HL-60/S4 treated with phorbol 12-myristate 13-acetate at 8.2 ng/mL for 4 days and 3 days (cell line): Measurements from ENCODE around the gene CRB3.
"Not testable (repeated sequence)": the region's sequence is repeated elsewhere in the genome, so short reads cannot be mapped to it uniquely, and the experiment has no call there.

Experiments used
- in situ Hi-C: fragments of 300-500 bp; cut with MboI; formaldehyde crosslinking; loops from 2 replicates; pipeline ENCODE4 v1.15.0; 2022; ENCODE audit warnings: low sequenced_read_pairs

Gene CRB3, protein sequence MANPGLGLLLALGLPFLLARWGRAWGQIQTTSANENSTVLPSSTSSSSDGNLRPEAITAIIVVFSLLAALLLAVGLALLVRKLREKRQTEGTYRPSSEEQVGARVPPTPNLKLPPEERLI

DNA sequence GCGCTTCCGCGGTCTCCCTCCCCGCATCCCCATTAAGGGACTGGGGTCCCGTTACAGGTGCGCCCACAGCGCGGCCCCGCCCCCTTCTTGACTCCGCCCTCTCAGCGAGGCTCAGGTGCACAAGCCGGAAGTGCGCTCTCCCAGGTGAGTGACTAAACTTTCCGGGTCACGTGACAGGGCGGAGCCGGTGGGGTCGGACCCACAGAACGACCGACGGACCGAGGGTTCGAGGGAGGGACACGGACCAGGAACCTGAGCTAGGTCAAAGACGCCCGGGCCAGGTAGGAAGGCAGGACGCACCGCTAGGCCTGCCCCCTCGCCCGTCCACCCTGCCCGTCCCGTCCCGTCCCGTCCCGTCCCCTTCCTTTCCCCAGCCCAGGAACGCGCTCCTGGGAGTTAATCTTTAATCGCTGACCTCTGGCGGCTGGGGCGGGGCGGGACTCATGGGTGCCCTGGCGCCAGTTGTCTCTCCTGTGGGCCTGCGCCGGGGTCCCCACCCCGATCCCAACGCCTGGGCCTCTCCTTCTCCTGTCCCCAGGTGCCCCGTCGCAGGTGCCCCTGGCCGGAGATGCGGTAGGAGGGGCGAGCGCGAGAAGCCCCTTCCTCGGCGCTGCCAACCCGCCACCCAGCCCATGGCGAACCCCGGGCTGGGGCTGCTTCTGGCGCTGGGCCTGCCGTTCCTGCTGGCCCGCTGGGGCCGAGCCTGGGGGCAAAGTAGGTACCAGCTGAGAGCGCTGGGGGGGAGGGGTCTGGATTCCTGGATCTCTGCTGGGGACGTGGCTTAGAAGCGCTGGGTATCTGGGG lies at the start of gene CRB3:
Gene CRB3 (plus strand): TSS at position 202 of the 804 bp plus-strand sequence. CDS start 431 bp downstream, at position 633.
- in situ Hi-C loops, result no loop called here

DNA sequence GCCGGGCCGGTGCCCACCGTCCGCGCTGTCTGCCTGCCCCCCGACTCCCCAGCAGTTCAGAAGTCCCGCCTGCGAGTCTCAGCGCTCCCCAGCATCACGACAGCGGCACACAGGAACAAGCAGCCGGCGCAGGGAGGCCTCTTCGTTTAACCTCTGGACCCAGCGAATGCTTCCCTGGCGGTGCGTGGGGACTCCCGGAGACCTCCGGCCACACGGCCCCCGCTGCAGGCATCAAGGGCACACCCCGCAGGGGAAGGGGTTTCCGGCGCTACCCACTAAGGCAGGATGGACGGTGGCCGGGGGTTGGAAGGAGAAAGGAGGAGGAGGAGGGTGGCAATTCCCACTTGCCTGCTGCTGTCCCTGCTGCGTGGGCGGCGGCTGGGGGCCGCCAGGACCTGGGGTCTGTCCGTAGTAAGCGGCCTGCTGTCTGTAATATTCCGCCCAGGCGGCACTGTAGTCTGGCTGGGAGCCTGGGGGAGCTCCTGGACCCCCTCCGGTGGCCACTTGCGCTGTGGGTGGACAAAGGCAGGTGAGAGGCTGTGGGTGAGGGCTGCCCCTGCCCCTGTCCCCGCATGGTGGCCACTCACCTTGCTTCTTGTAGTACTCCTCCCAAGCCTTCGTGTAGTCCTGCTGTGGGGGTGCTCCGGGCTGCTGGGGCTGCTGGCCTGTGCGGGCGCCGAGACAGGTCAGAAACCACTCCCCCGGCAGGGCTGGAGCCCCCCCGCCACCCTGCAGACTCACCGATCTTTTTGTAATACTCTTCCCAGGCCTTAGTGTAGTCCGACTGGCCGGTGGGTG lies 49.1 kb upstream of the CRB3 start:
- in situ Hi-C loops, result no loop called here

DNA sequence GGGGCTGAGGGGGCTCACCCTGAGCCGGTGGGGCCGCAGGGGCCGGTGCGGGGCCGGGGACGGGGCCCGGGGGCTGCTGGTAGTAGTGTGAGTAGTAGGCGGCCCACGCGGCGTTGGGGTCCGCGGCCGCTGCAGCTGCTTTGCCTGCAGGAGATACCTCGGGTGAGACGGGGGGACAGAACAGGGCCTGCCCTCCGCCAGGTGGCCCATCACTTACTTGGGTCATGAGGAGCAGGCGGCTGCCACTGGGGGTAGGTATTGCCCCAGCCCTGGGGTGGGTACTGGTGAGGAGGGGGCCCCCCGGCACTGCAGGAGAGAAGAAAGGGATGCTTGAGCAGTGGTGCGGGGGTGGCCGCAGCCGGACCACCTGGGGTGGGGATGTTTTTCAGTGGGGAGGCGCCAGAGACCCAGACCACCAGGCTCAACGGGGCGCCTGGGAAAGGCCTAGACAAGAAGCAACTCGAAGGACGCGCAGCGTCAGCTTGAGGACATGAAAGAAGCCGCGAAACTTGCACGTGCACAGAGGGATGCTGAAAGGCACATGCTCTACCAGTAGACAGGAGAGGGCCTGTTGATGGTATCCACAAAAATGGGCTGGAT lies 48.4 kb upstream of the CRB3 start:
- in situ Hi-C loops, result no loop called here

DNA sequence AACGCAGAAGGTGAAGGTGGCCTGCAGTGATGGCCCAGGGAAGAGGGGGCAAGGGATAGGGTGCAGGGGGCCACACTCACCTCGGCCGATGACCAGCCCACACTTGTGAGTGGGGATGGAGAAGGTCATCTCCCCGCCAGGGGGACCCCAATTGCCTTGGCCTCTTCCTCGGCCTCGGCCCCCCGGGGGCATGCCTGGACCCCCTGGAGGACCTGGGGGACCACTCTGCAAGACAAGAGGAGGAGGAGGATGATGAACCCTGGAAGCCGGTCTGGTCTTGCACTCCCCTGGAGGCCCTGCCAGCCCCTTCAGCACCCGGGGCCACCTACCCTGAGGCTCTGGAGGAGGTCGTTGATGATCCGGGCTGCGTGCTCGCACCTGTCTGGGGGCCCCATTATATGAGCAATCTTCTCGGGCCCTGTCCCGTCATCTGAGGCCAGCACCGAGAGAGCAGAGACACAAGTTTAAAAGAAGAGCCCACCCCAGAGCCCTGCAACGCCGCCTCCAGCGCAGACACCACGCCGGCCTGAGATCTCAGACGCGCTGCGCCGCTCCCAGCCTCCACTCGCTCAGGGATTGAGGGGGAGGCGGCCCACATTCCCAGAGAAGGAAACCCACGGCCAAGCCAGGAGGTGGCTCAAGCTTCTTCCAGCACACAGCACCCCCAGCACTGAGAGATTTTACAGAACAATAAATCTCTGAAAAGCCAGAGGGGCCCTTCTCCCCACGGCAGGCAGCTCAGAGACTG lies 47.2 kb upstream of the CRB3 start:
- in situ Hi-C loops, result no loop called here

DNA sequence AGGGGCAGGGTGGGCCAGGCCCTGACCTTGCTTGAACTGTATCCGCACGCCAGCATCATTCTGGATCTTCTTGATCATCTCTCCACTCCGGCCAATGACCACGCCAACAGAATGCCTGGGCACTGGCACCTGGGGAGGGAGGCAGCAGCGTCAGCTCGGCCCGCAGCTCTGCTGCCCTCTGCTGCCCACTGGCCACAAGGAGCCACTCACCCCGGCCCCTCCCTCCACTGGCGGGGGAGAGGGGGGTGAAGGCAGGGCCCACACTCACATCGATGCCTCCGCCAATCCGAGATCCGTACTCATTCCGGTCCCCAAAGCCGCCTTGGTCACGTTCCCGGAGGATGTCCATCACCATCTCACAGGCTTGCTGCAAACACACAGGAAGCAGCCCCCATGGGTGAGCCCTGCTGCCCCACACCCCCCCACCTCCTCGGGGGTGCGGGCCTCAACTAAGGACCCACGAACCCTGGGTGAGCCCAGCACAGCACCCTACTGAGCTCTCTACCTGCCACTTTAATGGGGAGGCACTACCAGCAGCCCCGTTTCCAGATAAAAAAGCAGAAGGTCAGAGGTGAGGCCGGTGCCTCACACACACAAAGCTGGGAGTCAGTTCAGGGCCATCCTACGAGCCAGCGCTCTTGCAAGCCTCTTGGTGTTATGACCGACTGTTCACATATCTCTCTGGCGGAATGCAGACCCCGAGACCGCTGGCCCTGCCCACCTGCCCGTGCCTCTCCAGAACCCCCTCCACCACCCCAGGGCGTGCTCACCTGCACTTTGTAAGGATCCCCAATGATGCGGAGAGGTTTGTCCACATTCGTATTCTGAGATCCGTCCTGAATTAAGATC lies 46.1 kb upstream of the CRB3 start:
- in situ Hi-C loops, result no loop called here

DNA sequence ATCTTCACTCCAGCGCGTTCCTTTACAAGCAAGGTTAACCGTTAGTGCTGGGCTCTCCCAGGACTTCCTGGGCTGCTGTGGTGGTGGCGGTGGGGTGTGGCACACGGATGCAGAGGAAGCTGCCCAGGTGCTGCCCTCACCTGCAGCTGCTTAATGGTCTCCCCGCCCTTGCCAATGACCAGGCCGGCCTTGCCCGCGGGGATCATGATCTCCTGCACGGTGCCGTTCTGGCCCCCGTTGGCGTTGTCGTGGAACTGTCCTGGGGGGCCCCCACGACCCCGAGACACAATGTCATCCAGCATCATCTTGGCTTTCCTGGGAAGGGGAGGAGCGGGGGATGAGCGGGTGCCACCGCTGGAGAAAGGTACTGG lies 45.5 kb upstream of the CRB3 start:
- in situ Hi-C loops, result no loop called here

DNA sequence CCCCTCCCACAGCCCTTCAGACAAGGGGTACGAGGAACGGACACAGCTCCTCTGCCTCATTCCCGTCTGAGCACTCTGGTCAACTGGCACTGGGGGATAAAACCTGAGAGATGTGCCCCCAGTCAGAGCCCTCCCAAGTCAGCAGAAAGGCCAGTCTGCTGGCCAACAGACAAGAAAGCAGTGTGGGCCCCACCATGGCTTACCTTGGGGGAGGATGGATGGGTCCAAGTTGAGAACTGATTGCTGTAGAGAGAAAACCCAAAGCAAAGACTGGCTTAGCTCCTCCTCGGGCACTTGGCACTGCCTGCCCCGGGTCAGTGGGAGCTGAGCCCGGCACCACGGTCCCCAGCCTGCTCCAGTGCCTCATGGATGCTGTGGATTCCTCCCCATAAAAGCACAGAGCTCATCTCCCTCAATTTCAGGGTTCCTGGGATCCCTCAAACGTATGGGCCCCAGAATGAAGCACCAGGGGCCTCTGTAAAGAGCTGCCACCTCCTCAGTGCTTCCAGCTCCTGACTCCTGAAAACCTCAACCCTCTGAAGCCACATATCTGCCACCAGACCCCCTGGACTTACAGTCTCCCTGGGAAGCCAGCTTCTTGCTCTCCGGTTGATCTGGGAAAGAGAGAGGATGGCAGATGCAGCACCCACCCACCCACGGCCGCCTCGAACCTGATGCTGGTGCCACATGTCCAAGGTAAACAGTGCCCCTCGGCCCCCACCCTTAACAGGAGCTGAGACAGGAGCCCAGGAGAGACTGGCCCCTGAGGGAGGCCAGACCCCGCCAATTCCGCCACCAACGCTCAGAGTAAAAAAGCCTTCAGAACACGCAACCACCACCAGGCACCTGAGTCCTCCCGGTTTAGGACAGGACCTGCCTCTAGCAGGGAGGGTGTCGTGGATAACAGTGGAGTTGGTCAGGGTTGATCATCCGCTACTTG lies 42.7 kb upstream of the CRB3 start:
- in situ Hi-C loops, result no loop called here

DNA sequence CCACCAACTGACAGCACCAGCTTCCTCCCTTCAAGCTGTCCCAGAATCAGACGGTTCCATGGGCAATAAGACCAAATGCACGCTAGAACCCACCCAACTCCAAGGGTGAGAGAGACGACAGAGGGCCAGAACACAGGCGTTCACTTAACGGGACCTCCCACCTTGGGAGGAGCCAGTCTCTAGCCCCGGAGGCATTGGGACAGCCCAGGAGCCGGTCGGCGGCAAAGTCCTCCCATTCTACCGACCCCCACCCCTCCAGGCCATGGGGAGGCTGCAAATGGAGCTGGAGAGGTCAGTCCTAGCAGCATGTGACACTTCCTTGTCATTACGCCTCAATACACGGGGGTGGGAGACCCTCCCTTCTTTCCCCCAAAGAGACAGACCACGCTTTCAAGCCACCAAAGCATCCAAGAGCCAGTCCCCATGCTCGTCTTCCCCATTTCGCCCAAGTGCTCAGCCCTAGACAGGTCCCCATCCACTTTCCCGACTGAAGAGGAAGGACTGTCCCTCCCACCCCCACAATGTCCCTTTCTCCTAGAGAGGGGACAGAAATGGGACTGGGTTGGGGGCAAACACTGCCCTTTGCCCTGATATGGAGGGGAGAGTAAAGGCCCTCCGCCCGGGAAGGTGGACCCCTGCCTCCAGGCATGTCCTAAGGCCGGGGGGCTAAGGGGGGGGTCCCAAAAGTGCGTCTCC lies 40.4 kb upstream of the CRB3 start:
- in situ Hi-C loops, result no loop called here

DNA sequence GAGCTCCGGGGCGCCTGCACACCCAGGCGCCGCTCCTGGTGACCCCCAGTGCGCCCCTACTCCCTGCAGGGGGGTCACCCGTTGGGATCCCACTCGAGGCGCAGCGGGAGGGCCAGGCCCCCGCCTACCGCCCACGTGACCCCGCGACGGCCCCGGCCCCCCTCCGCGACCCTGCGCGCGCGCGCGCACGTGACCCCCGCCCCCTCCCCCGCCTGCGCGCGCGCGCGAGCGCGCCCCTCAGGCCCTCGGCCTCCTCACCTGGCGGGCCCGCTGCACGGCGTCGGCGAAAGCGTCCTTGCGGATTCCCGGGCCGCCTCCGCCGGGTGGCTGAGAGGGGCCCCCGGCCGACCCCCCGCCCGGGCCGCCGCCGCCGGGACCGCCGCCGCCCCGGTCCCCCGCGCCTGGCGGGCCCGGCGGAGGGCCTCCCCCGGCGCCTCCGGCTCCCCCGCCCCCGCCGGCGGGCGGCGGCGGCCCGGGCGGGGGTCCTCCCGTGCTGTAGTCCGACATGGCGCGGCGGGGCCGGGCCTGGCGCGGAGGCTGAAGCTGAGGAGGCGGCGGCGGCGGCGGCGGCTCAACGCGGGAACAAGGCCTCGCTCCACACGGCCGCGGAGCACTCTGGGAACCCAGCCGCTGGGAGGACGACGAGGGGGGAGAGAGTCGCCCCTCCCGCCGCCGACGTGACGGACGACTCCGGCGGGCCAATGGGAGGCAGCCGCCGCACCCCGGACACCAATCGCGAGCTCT lies 39.7 kb upstream of the CRB3 start, which contains the start of gene KHSRP:
Gene KHSRP (minus strand): TSS at position 617 of the 744 bp plus-strand sequence. CDS start 110 bp downstream, at position 507.
- in situ Hi-C loops, result no loop called here

DNA sequence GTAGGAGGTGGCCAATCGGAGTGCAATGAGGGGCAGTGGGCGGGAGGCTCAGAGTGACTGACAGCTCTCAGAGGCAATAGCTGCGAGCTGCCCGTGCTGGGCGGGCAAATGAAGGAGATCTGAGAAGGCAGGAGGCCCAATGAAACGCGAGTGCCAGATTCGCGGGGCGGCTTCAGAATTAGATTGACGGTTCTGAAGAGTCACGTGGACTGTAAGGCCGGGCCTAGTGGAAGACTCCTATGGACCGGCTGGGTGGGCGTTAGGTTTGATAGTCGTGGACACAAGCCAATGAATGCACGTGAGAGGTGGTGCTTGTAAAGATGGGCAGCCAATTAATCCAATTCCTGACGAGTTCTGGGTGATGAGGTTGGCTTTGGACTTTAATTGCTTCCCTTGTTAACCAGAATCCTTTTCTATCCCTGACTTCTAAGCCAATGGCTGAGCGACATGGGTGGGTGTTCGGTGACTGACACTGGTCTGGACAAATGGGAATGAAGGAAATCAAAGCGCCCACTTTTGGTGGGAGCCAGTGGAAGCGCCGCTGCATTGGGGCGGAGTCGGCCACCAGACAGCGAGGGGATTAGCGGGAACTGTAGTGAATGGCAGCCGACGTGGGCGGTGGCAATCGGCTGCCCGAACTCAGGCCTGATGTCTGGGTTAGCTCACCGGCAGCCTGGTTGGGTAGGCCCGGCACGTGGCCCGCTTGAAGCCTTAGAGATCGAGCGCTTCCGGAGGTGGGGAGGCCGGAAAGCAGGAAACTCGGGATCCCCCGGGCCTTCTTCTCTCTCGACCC lies 38.9 kb upstream of the CRB3 start:
- in situ Hi-C loops, result no loop called here

DNA sequence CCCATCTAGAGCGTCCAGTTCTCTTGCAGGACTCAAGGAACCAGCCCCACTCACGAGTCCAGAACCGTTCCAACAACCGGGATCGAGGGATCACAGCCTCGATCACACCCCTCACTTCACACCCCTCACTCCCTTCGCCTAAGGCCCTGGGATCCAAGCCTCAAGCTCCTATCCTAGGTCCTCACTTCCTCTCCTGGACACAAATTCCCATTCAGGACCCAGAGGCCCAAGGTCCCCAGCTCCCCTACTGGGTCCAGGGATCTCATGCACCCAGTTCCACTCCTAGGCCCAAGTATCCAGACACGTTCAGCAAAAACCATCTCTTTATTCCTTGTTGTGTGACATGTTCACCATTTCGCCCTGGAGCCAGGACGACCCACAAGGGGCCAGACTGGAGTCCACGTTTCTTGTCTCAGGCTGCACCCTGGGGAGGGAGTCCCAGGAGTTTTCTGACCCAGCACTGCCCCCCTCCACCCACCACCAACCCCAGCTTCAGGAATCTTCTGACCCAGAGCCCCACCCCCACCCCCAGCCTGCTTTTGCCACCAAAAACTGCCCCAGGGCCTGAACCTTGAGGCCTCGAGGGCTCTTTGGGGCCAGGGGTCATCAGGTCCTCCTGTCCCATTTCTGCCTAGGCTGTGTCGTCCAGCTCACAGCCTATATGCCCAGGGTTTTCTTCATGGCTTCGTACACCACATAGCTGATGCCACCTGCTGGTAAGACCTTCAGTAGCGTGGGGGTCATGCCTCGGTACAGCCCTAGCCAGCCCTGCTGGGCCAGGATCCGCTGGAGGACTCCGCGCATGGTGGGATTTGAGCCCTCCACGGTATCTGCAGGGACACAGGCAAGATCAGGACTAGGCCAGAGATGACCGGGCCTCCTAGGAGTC lies 38.1 kb upstream of the CRB3 start:
- in situ Hi-C loops, result no loop called here

DNA sequence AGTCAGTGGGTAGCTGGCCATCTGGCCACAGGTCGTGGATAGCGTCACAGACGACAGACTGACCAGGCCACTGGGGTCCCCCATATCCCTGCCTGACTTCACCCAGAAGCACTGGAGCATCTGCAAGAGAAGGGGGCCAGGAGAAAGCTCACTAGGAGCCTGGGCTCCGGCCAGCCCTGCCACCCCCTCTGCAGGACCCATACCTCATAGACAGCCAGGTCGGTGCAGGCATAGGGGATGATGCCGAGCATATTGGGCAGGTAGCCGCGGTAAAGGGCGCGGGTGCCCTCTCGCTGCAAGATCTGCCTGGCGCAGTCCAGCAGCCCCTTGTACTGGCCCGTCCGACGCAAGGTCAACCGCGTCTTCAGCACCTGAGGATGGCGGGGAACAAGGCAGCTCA lies 36.9 kb upstream of the CRB3 start:
- in situ Hi-C loops, result no loop called here

DNA sequence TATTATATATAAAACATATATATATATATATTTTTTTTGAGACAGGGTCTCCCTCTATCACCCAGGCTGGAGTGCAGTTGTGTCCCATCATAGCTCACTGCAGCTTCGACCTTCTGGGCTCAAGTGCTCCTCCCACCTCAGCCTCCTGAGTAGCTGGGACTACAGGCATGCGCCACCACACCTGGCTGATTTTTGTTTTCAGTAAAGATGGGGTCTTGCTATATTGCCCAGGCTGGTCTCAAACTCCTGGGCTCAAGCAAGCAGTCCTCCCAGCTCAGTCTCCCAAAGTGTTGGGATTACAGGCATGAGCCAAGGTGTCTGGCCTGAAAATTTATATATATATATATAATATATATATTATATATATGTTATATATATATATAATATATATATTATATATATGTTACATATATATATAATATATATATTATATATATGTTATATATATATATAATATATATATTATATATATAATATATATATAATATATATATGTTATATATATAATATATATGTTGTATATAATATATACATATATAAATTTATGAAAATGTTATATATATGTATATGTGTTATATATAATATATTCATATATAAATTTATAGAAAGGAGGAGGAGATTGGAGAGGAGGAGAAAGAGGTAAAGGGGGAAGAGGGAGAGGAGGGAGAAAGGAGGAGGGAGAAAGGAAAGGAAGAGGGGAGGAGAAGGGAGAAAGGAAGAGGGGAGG lies 35.2 kb upstream of the CRB3 start:
- in situ Hi-C loops, result not testable (repeated sequence)

DNA sequence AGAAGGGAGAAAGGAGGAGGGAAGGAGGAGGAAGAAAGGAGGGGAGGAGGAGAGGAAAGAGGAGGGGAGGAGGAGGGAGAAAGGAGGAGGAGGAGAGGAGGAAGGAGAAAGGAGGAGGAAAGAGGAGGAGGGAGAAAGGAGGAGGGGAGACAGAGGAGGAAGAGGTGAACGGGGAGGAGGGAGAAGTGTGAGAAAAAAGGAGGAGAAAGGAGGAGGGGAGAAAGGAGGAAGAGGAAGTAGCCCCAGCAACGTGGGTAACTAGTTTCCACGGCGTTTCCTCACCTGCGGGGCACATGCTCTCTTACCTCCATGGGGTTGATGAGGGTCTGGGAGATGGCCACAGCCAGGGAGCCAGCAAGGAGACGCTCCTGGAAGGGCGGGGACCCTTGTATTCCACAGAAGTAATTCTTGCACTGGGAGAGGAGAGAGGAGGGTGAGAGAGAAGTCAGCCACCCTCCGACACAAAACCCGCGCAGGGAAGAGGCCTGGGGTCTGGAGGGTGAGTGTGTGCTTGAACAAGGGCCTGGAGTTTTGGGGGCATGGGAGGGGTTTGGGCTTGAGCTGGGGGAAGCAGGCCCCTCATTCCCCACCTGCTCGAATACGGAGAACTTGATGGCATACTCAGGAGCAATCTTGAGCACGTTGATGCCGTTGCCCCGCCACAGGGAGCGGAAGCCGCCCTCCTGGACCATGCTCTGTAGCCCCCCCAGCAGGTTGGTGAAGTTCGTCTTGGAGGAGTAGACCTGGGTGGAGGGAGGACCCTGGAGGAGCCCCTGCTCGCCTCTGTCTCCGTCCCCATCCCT lies 34.5 kb upstream of the CRB3 start:
- in situ Hi-C loops, result no loop called here
